ENCODE results near the gene SLC24A4. TPM values are rescaled to one million over a fixed set of nuclear protein-coding genes. Genes with fewer than 3 reads are reported as not detected.

The SLC24A4 gene
- total and polyA plus RNA-seq, 2 of the 4 experiments (the other 2 are of a cell fraction), result not detected

GRCh38 chr14:92523752-92524151, 200.8 kb downstream of the SLC24A4 start:
- POLR2A ChIA-PET (ENCODE audit: unreplicated experiment), result no interaction called here

More at GRCh38 chr14:92523752-92524151, 200.8 kb downstream of the SLC24A4 start:
- Histone ChIP-seq H3K9me1 (ENCODE audit: insufficient read depth, low read length) (peaks cover 20% of the 10 kb centered on the region), H2BK20ac (ENCODE audit: low read depth, low read length) (no peak overlapping the region), H3K27me3 (ENCODE audit: control insufficient read depth, insufficient read depth, low read length) (no peaks in the 10 kb centered on the region), H3K79me1 (ENCODE audit: low read depth in 1 of 2, low read length in 2 of 2) (peaks cover 33 to 83% of the 10 kb centered on the region in 2 experiments), H2BK120ac (ENCODE audit: low read depth, low read length) (no peak overlapping the region), H3K36me3 (ENCODE audit: control insufficient read depth, insufficient read depth, low read length) (no peaks in the 10 kb centered on the region), H3K4me3 (ENCODE audit: insufficient read depth, low read depth, low read length) (no peak overlapping the region), H4K91ac (ENCODE audit: insufficient read depth, low read depth, low read length) (no peak overlapping the region), H2AFZ (replicated peaks; ENCODE audit: low read length, poor library complexity) (no peak overlapping the region), H4K8ac (ENCODE audit: low read depth in 2 of 2, low read length in 2 of 2) (no peak overlapping the region), H3K23ac (ENCODE audit: low read depth, low read length) (no peak overlapping the region), H3K9me3 (ENCODE audit: control insufficient read depth, insufficient read depth, low read length) (no peaks in the 10 kb centered on the region), H3K9ac (ENCODE audit: low read depth, low read length) (no peak overlapping the region), H3K56ac (ENCODE audit: extremely low read depth, insufficient read depth, low read length) (no peak overlapping the region), H2AK9ac (replicated peaks; ENCODE audit: low read depth, low read length, poor library complexity) (no peak overlapping the region), H4K5ac (ENCODE audit: low read depth, low read length) (no peak overlapping the region), H2AK5ac (ENCODE audit: low read depth, low read length) (no peak overlapping the region), H3K18ac (ENCODE audit: low read depth, low read length) (no peak overlapping the region), H2BK15ac (ENCODE audit: low read depth, low read length) (no peak overlapping the region), H3K27ac (ENCODE audit: insufficient read depth, low read length) (peak overlapping the region; percentile 20; the same call in 1 of the 2 replicates), H2BK5ac (ENCODE audit: low read depth, low read length, poor library complexity, severe bottlenecking) (no peak overlapping the region), H3K4ac (ENCODE audit: low read depth, low read length) (no peak overlapping the region), H4K20me1 (ENCODE audit: insufficient read depth, low read length) (peaks cover 26% of the 10 kb centered on the region), H3K4me2 (ENCODE audit: low read depth, low read length) (no peak overlapping the region), H3K4me1 (ENCODE audit: control insufficient read depth, insufficient read depth, low read length) (peaks cover 23% of the 10 kb centered on the region), H3K14ac (replicated peaks; ENCODE audit: low read depth, low read length) (no peak overlapping the region)
- BruUV-seq (replicated peaks), result no TSS peak
- 100% methylated on average over 1 of the region's 6 CpGs; no CpG with 5 or more reads in 1 of the 2 experiments for WGBS, 2 experiments (ENCODE audit: extremely low coverage in 2 of 2, insufficient read length in 1 of 2)
- no peak for DNase-seq
- intact Hi-C loops (cut with micrococcal nuclease) (no loop called here), dilution Hi-C loops (cut with HindIII; ENCODE audit: low sequenced_read_pairs, unreplicated experiment) (no loop called here), in situ Hi-C loops (cut with MboI; ENCODE audit: low sequenced_read_pairs) (no loop called here)
- CTCF ChIA-PET, result no interaction called here
- ATAC-seq (ENCODE audit: low read depth), result no peak
- TF ChIP-seq CEBPB (IDR thresholded peaks at IDR 0.05; ENCODE audit: low read depth, low read length), result no peak
- TF ChIP-seq BHLHE40 (IDR thresholded peaks at IDR 0.05; ENCODE audit: low read depth, low read length), result no peak
- no peak for TF ChIP-seq MXI1 (IDR thresholded peaks at IDR 0.05; ENCODE audit: borderline replicate concordance, low read depth, low read length)
- TF ChIP-seq MAFK (IDR thresholded peaks at IDR 0.05; ENCODE audit: low read depth, low read length), result no peak
- TF ChIP-seq RCOR1 (IDR thresholded peaks at IDR 0.05; ENCODE audit: insufficient replicate concordance, low read length), result no peak
- TF ChIP-seq CTCF (conservative IDR thresholded peaks at IDR 0.05; ENCODE audit: low read depth, low read length), result no peak
- no peak for TF ChIP-seq USF2 (IDR thresholded peaks at IDR 0.05; ENCODE audit: low read depth, low read length)
- TF ChIP-seq SMC3 (IDR thresholded peaks at IDR 0.05; ENCODE audit: low read depth, low read length), result no peak
- TF ChIP-seq NFE2L2 (IDR thresholded peaks at IDR 0.05; ENCODE audit: low read depth, low read length), result no peak
- TF ChIP-seq FOS (IDR thresholded peaks at IDR 0.05; ENCODE audit: low read depth, low read length), result no peak
- no peak for TF ChIP-seq ELK1 (IDR thresholded peaks at IDR 0.05; ENCODE audit: borderline replicate concordance, low read depth, low read length)
- no peak for TF ChIP-seq RFX5 (IDR thresholded peaks at IDR 0.05; ENCODE audit: low read depth, low read length)
- TF ChIP-seq CHD1 (IDR thresholded peaks at IDR 0.05; ENCODE audit: low read depth, low read length), result no peak
- no peak for TF ChIP-seq MAZ (IDR thresholded peaks at IDR 0.05; ENCODE audit: borderline replicate concordance, low read depth, low read length)
- TF ChIP-seq RAD21 (IDR thresholded peaks at IDR 0.05; ENCODE audit: low read length), result no peak
- no peak for TF ChIP-seq POLR2A (IDR thresholded peaks at IDR 0.05; ENCODE audit: low read depth, low read length)

Measured in IMR-90 (cell line).